GM12878 (cell line): ENCODE measurements around the gene IPP. TPM values are rescaled to one million over a fixed set of nuclear protein-coding genes. Genes with fewer than 3 reads are reported as not detected.

Experiments
- ATAC-seq: fragments of 200-7000 bp; cut with Tn5 transposase; 3 replicates; pipeline ENCODE4 v1.9.1; 2020; ENCODE audit warnings: mild to moderate bottlenecking, moderate library complexity
- BruUV-seq: library from RNA; stranded (reverse); fragments of 400-500 nt; replicated peaks from 2 replicates; lab custom pipeline; 2021; lab: Mats Ljungman, UMichigan
- CTCF ChIA-PET: fragments of 300-600 bp; sonication (Branson Sonifier 250); formaldehyde crosslinking; extraction: SDS; loops from one replicate; lab custom pipeline; 2021; ENCODE audit warnings: inconsistent platforms; lab: Yijun Ruan, JAX
- POLR2A ChIA-PET: fragments of 350-600 bp; formaldehyde crosslinking; extraction: SDS; loops from one replicate; lab custom pipeline; 2021; ENCODE audit warnings: inconsistent platforms; lab: Charles Lee
- RAD21 ChIA-PET: fragments of 300-600 bp; sonication (Branson Sonifier 250); formaldehyde crosslinking; loops from one replicate; lab custom pipeline; 2023; ENCODE audit warnings: antibody characterized with exemption; ENCODE audit not compliant: unreplicated experiment; lab: Charles Lee
- SMC1A ChIA-PET: fragments of 300-600 bp; sonication (Branson Sonifier 250); formaldehyde crosslinking; loops from one replicate; lab custom pipeline; 2023; ENCODE audit not compliant: unreplicated experiment, uncharacterized antibody; lab: Charles Lee
- DNase-seq: peaks from one replicate; pipeline ENCODE4 v3.0.0-alpha.2; 2011; ENCODE audit warnings: low read depth, low spot score
- FAIRE-seq: peaks from 3 replicates; lab custom pipeline; 2011; peaks lifted over from hg19 to GRCh38; lab: Jason Lieb, UNC
- H2AFZ ChIP-seq: 2 replicates; pipeline ENCODE4 v1.6.0; 2011; ENCODE audit warnings: low read depth, low read length, control low read depth; ENCODE audit not compliant: control insufficient read depth
- H3K27ac ChIP-seq: 2 replicates; pipeline ENCODE4 v1.5.1; 2011; ENCODE audit warnings: control low read depth; ENCODE audit not compliant: control insufficient read depth, insufficient read depth
- H3K27me3 ChIP-seq, 2 experiments: replicated peaks in 1 of 2; 2 replicates each; pipeline versions ENCODE4 v1.6.0 to v1.6.1; 2011; ENCODE audit warnings: low read length in 1 of 2; ENCODE audit not compliant: control insufficient read depth in 2 of 2, insufficient read depth in 2 of 2
- H3K36me3 ChIP-seq, 2 experiments: 2 replicates each; pipeline ENCODE4 v1.5.1; 2011; ENCODE audit warnings: low read length in 1 of 2; ENCODE audit not compliant: control insufficient read depth in 2 of 2, insufficient read depth in 2 of 2
- H3K4me1 ChIP-seq: 2 replicates; pipeline ENCODE4 v1.6.1; 2011; ENCODE audit warnings: mild to moderate bottlenecking, low read length, moderate library complexity, mixed read lengths; ENCODE audit not compliant: control insufficient read depth, insufficient read depth
- H3K4me2 ChIP-seq: 2 replicates; pipeline ENCODE4 v1.6.0; 2011; ENCODE audit warnings: control low read depth; ENCODE audit not compliant: control insufficient read depth, insufficient read depth
- H3K4me3 ChIP-seq: fragments of 200-600 bp; sonication (generic); 2 replicates; pipeline ENCODE4 v1.5.1; 2016
- H3K79me2 ChIP-seq: 2 replicates; pipeline ENCODE4 v1.6.0; 2011; ENCODE audit warnings: low read length; ENCODE audit not compliant: control insufficient read depth, insufficient read depth
- H3K9ac ChIP-seq: 2 replicates; pipeline ENCODE4 v1.8.0; 2011; ENCODE audit warnings: low read length, control low read depth, mixed read lengths; ENCODE audit not compliant: control insufficient read depth, insufficient read depth
- H3K9me3 ChIP-seq: replicated peaks from 3 replicates; pipeline ENCODE4 v1.5.1; 2011; ENCODE audit warnings: mild to moderate bottlenecking, low read length; ENCODE audit not compliant: control insufficient read depth, insufficient read depth
- H4K20me1 ChIP-seq: 2 replicates; pipeline ENCODE4 v1.6.0; 2011; ENCODE audit not compliant: control insufficient read depth, insufficient read depth
- CBX3 ChIP-seq: fragments of 200-600 bp; sonication (generic); IDR thresholded peaks from 2 replicates; pipeline ENCODE4 v1.6.1; 2016; ENCODE audit warnings: low read depth, borderline replicate concordance
- CEBPZ ChIP-seq: fragments of 150-350 bp; IDR thresholded peaks from 2 replicates; pipeline ENCODE4 v1.6.1; 2016; ENCODE audit warnings: low read depth, low read length
- DPF2 ChIP-seq: fragments of 450-650 bp; IDR thresholded peaks from 2 replicates; pipeline ENCODE4 v1.6.1; 2017; ENCODE audit warnings: mild to moderate bottlenecking
- ETV6 ChIP-seq, 2 experiments: fragments of 450-650 bp in 1 of 2; IDR thresholded peaks in 1 of 2; conservative IDR thresholded peaks in 1 of 2; 2 replicates each; pipeline ENCODE4 v1.6.1; 2014; ENCODE audit warnings: antibody characterized with exemption in 1 of 2, borderline replicate concordance in 1 of 2, low read depth in 1 of 2, mild to moderate bottlenecking in 1 of 2, moderate library complexity in 1 of 2
- FOS ChIP-seq: IDR thresholded peaks from 3 replicates; pipeline ENCODE4 v1.6.1; 2011; ENCODE audit warnings: borderline replicate concordance; ENCODE audit not compliant: insufficient read length; ENCODE audit errors: extremely low read depth
- GATAD2B ChIP-seq: fragments of 450-650 bp; conservative IDR thresholded peaks from 2 replicates; pipeline ENCODE4 v1.6.1; 2017; ENCODE audit warnings: low read depth, mild to moderate bottlenecking, moderate library complexity
- MYB ChIP-seq: fragments of 150-350 bp; IDR thresholded peaks from 2 replicates; pipeline ENCODE4 v1.6.1; 2014; ENCODE audit warnings: mild to moderate bottlenecking, low read depth, low read length, borderline replicate concordance
- PAX8 ChIP-seq: fragments of 450-650 bp; IDR thresholded peaks from 2 replicates; pipeline ENCODE4 v1.6.1; 2017; ENCODE audit warnings: mild to moderate bottlenecking, moderate library complexity
- SP1 ChIP-seq: IDR thresholded peaks from one replicate; pipeline ENCODE4 v1.6.1; 2011; ENCODE audit warnings: low read depth, low read length
- USF1 ChIP-seq: IDR thresholded peaks from 2 replicates; pipeline ENCODE4 v1.6.1; 2011; ENCODE audit warnings: borderline replicate concordance, low read depth, mild to moderate bottlenecking, moderate library complexity, mixed read lengths, low read length; ENCODE audit not compliant: insufficient read depth; ENCODE audit errors: extremely low read length
- ZNF687 ChIP-seq: fragments of 450-650 bp; IDR thresholded peaks from 2 replicates; pipeline ENCODE4 v1.6.1; 2017; ENCODE audit warnings: mild to moderate bottlenecking, moderate library complexity
- ZZZ3 ChIP-seq: IDR thresholded peaks from 2 replicates; pipeline ENCODE4 v1.6.1; 2011; ENCODE audit warnings: low read depth; ENCODE audit not compliant: control insufficient read depth, insufficient read length
- WGBS: methylation state at CpG from one replicate; pipeline ENCODE4 v1.1.6; 2016; ENCODE audit warnings: low lambda C conversion rate; ENCODE audit not compliant: insufficient replicate concordance, insufficient coverage; ENCODE audit errors: missing lambda C conversion rate; 5-methylcytosine and 5-hydroxymethylcytosine counted together
- in situ Hi-C: fragments of 300-500 bp; cut with MboI; formaldehyde crosslinking; loops from 9 replicates; pipeline ENCODE4 v1.14.3; 2018; ENCODE audit warnings: mixed read lengths
- intact Hi-C: fragments of 100-400 bp; cut with micrococcal nuclease; formaldehyde crosslinking; loops from one replicate; pipeline ENCODE4 v1.14.2; 2022; ENCODE audit not compliant: unreplicated experiment
- polyA plus RNA-seq, 11 experiments: library from polyadenylated mRNA; depleted of rRNA in 4 of 11; unstranded in 6 of 11; stranded (reverse) in 5 of 11; fragments of >200 nt; fragmentation: Nextera tagmentation in 4 of 11; fragmentation: Illumina TruSeq in 1 of 11; extraction: Ambion mirVana in 4 of 11; extraction: Trizol in 1 of 11; gene quantifications; 1 replicate in 1 of 11; 2 replicates in 10 of 11; pipeline versions ENCODE4 v1.2.1 to v1.2.3, GENCODE V29; 2011 to 2016; ENCODE audit warnings: inconsistent platforms in 2 of 11, missing spikeins in 2 of 11, low read depth in 1 of 11
- total RNA-seq, 4 experiments: library from RNA; depleted of rRNA in 3 of 4; stranded (reverse); fragments of >200 nt in 3 of 4; fragmentation: Illumina TruSeq in 1 of 4; extraction: Trizol in 1 of 4; gene quantifications; 2 replicates each; pipeline versions ENCODE4 v1.2.1 to v1.2.3, GENCODE V29; 2013 to 2021

Gene IPP
- total and polyA plus RNA-seq, 10 of the 15 experiments (the other 5 are each of a cell fraction or from before 2014, with no cell fraction given) = 4.7 to 15.0 (median 10.4) TPM

- no peak overlapping the region for H2AFZ ChIP-seq
- in situ Hi-C loops = no loop called here
- no peak overlapping the region for H3K4me2 ChIP-seq
- H3K36me3 ChIP-seq = peaks cover 0 to 3% of the 10 kb centered on the region in 2 experiments; a peak in 1 of 4 replicates
- BruUV-seq = no TSS peak
- H3K27ac ChIP-seq = no peak overlapping the region
- H3K4me3 ChIP-seq = no peak overlapping the region
- H3K27me3 ChIP-seq = no peaks in the 10 kb centered on the region
- H3K4me1 ChIP-seq = no peaks in the 10 kb centered on the region
- CTCF ChIA-PET = interaction anchor here (0.6 kb wide), 1 partner anchor 260 kb away, joined by 4 read pairs; no protein-coding TSS in a partner anchor
- ATAC-seq = no peak
- no peaks in the 10 kb centered on the region for H3K79me2 ChIP-seq
- RAD21 ChIA-PET = no interaction called here
- no peak for DNase-seq
- no peak for TF ChIP-seq ZNF687
- no peak for TF ChIP-seq ETV6 (conservative IDR thresholded peaks at IDR 0.05 in 1 of 2, IDR thresholded peaks at IDR 0.05 in 1 of 2; ENCODE audit: borderline replicate concordance in 1 of 2, low read depth in 1 of 2)
- TF ChIP-seq CEBPZ = no peak
- no peak for TF ChIP-seq USF1
- TF ChIP-seq PAX8 = no peak
- TF ChIP-seq SP1 = no peak
- no peak for TF ChIP-seq CBX3
- TF ChIP-seq DPF2 = no peak
- no peak for TF ChIP-seq GATAD2B
- TF ChIP-seq MYB = no peak
- TF ChIP-seq ZZZ3 = no peak
- TF ChIP-seq FOS = no peak
- H4K20me1 ChIP-seq = no peaks in the 10 kb centered on the region
- FAIRE-seq = no peak
- H3K9ac ChIP-seq = no peak overlapping the region
- POLR2A ChIA-PET = no interaction called here
- SMC1A ChIA-PET = no interaction called here
- intact Hi-C loops = no loop called here
- H3K9me3 ChIP-seq = no peaks in the 10 kb centered on the region
- 96% methylated on average over 3 of the region's 3 CpGs for WGBS
Observed at GRCh38 chr1:45716700-45717099, 33.8 kb downstream of the IPP start.
